ENCODE measurements around the gene TRABD.

DNA sequence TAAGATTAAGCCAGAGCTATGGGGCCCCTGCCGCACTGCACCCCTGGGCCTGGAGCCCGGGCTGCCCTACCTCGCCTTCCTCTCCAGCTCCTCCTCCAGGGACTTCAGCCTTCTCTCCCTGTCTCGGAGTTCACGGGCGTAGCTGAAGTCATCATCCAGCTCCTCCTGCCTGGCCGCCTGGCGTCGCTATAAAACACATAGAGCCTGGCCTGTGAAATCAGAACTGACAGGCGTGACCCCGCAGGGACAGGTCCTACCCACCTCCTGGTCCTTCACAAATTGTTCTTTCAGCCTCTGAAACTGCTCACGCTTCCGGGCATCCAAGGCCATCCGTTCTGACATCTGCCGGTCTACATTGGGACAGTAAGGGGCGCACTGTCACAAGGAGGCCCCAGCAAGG lies 38.4 kb downstream of the TRABD start:
- TF ChIP-seq ARNT (IDR thresholded peaks at IDR 0.05) (no peak), FOXM1 (IDR thresholded peaks at IDR 0.05; ENCODE audit: borderline replicate concordance) (no peak), SP1 (IDR thresholded peaks at IDR 0.05) (no peak), L3MBTL2 (conservative IDR thresholded peaks at IDR 0.05) (no peak), HDGF (IDR thresholded peaks at IDR 0.05; ENCODE audit: borderline replicate concordance) (no peak), SUZ12 (IDR thresholded peaks at IDR 0.05) (no peak)
- TF ChIP-seq, protein P1, sequence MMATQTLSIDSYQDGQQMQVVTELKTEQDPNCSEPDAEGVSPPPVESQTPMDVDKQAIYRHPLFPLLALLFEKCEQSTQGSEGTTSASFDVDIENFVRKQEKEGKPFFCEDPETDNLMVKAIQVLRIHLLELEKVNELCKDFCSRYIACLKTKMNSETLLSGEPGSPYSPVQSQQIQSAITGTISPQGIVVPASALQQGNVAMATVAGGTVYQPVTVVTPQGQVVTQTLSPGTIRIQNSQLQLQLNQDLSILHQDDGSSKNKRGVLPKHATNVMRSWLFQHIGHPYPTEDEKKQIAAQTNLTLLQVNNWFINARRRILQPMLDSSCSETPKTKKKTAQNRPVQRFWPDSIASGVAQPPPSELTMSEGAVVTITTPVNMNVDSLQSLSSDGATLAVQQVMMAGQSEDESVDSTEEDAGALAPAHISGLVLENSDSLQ (IDR thresholded peaks at IDR 0.05): no peak
